ENCODE results near the gene PRSS27. TPM values are rescaled to one million over a fixed set of nuclear protein-coding genes. Genes with fewer than 3 reads are reported as not detected.

The PRSS27 gene
- polyA plus RNA-seq, 1 donor: 1.3 TPM

DNA sequence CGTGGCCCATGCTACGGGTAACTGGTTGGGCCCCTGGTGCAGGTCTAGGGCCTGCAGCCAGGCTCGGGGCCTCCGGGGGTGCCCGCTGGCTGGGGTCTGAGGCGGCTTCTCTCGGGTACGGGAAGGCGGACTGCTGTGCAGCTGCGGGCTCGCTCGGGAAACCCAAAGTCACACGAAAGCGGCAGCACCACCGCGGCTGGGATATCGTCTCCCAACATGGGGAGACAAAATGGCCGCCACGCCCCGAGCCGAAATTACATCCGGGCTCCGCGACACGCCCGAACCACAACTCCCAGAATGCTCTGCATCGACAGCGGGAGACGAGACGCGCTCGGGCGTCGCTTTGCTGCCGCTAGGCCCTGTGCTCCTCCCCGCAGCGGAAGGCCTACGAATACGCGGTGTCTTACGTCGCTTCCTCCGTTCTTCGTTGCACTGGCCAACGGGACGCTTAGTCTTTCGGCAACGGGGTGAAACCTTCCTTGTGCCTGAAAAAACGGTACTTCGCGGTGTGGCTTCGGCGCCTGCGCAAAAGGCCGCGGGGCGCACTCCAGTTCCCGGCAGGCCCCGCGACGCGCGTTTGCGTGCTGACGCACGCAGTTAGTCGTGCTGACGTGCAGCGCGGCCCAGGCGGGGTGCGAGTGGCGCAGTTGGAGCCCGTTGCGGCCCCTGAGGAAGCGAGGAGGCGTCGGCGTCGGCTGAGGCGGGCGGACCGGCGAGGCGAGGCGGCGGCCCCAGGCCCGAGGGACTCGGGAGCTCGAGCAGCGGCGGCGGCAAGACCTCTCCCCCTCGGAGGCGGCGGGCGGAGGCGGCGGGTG, 32.2 kb upstream of the PRSS27 start, which contains the start of gene SRRM2:
TSS of gene SRRM2 (plus strand) at position 604 of the 815 bp plus-strand sequence. CDS start 3,727 bp downstream, outside the sequence.
- peak; percentile 96 to 99 for DNase-seq
- no CpG with 5 or more reads among the region's 99 CpGs for WGBS (ENCODE audit: insufficient coverage, low lambda C conversion rate)
- peaks cover 10% of the 10 kb centered on the region for H3K36me3 ChIP-seq (ENCODE audit: control insufficient read depth, insufficient read depth, low read length)
- H3K27me3 ChIP-seq (ENCODE audit: control insufficient read depth, insufficient read depth, low read length): no peaks in the 10 kb centered on the region
- H3K4me1 ChIP-seq (ENCODE audit: control insufficient read depth, insufficient read depth, low read length): peaks cover 18% of the 10 kb centered on the region
- H3K9me3 ChIP-seq (ENCODE audit: control insufficient read depth, low read depth, low read length): peaks cover 12% of the 10 kb centered on the region
- H3K4me3 ChIP-seq (ENCODE audit: low read length): peak within 1 kb of the TSS; percentile 74
- H3K27ac ChIP-seq (ENCODE audit: low read length): peak within 1 kb of the TSS; percentile 89

- WGBS (ENCODE audit: insufficient coverage, low lambda C conversion rate): no CpG with 5 or more reads among the region's 23 CpGs
- peaks cover 18% of the 10 kb centered on the region for H3K4me1 ChIP-seq (ENCODE audit: control insufficient read depth, insufficient read depth, low read length)
- H3K36me3 ChIP-seq (ENCODE audit: control insufficient read depth, insufficient read depth, low read length): peaks cover 4% of the 10 kb centered on the region
- H3K27me3 ChIP-seq (ENCODE audit: control insufficient read depth, insufficient read depth, low read length): no peaks in the 10 kb centered on the region
- DNase-seq: no peak
- H3K9me3 ChIP-seq (ENCODE audit: control insufficient read depth, low read depth, low read length): peaks cover 12% of the 10 kb centered on the region
- H3K4me3 ChIP-seq (ENCODE audit: low read length): peak overlapping the region; percentile 74
- peak overlapping the region; percentile 89 for H3K27ac ChIP-seq (ENCODE audit: low read length)
Observed at GRCh38 chr16:2751577-2752034, 31.6 kb upstream of the PRSS27 start.

- Histone ChIP-seq H3K36me3 (ENCODE audit: control insufficient read depth, insufficient read depth, low read length) (no peaks in the 10 kb centered on the region), H3K27ac (ENCODE audit: low read length) (no peak overlapping the region), H3K4me1 (ENCODE audit: control insufficient read depth, insufficient read depth, low read length) (peaks cover 14% of the 10 kb centered on the region), H3K27me3 (ENCODE audit: control insufficient read depth, insufficient read depth, low read length) (no peaks in the 10 kb centered on the region), H3K4me3 (ENCODE audit: low read length) (no peak overlapping the region), H3K9me3 (ENCODE audit: control insufficient read depth, low read depth, low read length) (peaks cover 12% of the 10 kb centered on the region)
- no peak for DNase-seq
- WGBS (ENCODE audit: insufficient coverage, low lambda C conversion rate): no CpG with 5 or more reads among the region's 6 CpGs
Observed at GRCh38 chr16:2749936-2750335, 29.9 kb upstream of the PRSS27 start.

GRCh38 chr16:2749476-2749875, 29.5 kb upstream of the PRSS27 start:
- Histone ChIP-seq H3K4me3 (ENCODE audit: low read length) (no peak overlapping the region), H3K4me1 (ENCODE audit: control insufficient read depth, insufficient read depth, low read length) (peaks cover 10% of the 10 kb centered on the region), H3K27ac (ENCODE audit: low read length) (no peak overlapping the region), H3K36me3 (ENCODE audit: control insufficient read depth, insufficient read depth, low read length) (no peaks in the 10 kb centered on the region), H3K9me3 (ENCODE audit: control insufficient read depth, low read depth, low read length) (peaks cover 12% of the 10 kb centered on the region), H3K27me3 (ENCODE audit: control insufficient read depth, insufficient read depth, low read length) (no peaks in the 10 kb centered on the region)
- WGBS (ENCODE audit: insufficient coverage, low lambda C conversion rate): no CpG with 5 or more reads among the region's 5 CpGs
- no peak for DNase-seq

DNA sequence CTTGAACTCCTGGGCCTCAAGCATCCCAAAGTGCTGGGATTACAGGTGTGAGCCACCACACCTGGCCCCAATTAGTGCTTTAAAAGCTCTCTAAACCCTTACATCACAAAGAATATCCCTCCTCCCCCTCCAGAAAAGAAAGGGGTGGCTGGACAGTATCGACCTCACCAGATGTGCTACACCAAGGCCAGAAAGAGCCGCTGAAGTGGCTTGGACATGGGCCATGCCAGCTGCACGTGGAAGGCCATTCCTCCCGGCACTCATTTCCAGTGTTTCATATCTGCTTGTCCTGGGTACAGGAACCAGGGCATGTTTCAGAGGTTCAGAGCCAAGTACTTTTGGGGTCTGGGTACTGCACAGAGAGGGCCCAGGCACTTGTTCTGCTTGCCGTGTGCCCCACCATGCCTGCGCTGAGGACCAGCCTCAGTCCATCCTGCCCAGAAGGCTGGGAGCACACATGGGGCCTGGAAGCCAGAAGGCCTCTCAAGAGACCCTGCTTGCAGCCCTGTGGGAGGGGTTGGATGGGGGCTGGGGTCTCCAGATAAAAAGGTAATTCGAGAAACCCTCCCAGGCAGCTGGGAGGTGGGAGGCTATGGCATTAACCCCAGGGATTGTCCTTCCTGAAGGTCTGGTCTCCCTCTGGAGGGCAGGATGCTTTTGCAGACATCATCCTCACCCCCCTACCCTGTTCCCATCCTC, 28.9 kb upstream of the PRSS27 start:
- Histone ChIP-seq H3K9me3 (ENCODE audit: control insufficient read depth, low read depth, low read length) (peaks cover 12% of the 10 kb centered on the region), H3K27ac (ENCODE audit: low read length) (no peak overlapping the region), H3K27me3 (ENCODE audit: control insufficient read depth, insufficient read depth, low read length) (no peaks in the 10 kb centered on the region), H3K36me3 (ENCODE audit: control insufficient read depth, insufficient read depth, low read length) (no peaks in the 10 kb centered on the region), H3K4me1 (ENCODE audit: control insufficient read depth, insufficient read depth, low read length) (peaks cover 8% of the 10 kb centered on the region), H3K4me3 (ENCODE audit: low read length) (no peak overlapping the region)
- no peak for DNase-seq
- WGBS (ENCODE audit: insufficient coverage, low lambda C conversion rate): no CpG with 5 or more reads among the region's 7 CpGs

DNA sequence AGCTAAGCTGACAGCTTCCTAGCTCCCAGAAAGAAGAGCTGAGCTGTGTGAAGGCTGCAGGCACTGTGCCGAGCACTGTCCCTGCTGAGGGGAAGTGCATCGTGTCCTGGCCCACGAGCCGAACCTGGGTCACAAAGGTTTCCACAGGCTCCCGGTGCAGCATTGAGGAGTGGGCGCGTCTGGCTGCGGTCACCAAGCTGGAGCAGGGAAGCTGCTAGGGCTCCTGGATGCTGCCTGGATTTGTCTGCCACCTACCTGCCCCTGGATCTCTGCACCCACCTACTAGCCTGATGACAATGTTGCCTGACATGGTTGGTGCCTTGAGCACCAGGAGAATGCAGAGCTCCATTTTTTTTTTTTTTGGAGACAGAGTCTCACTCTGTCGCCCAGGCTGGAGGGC, 25.9 kb upstream of the PRSS27 start:
- DNase-seq: no peak
- H3K4me1 ChIP-seq (ENCODE audit: control insufficient read depth, insufficient read depth, low read length): no peaks in the 10 kb centered on the region
- H3K9me3 ChIP-seq (ENCODE audit: control insufficient read depth, low read depth, low read length): peaks cover under 1% of the 10 kb centered on the region
- H3K27ac ChIP-seq (ENCODE audit: low read length): no peak overlapping the region
- WGBS (ENCODE audit: insufficient coverage, low lambda C conversion rate): no CpG with 5 or more reads among the region's 9 CpGs
- no peaks in the 10 kb centered on the region for H3K36me3 ChIP-seq (ENCODE audit: control insufficient read depth, insufficient read depth, low read length)
- no peak overlapping the region for H3K4me3 ChIP-seq (ENCODE audit: low read length)
- no peaks in the 10 kb centered on the region for H3K27me3 ChIP-seq (ENCODE audit: control insufficient read depth, insufficient read depth, low read length)

- no peaks in the 10 kb centered on the region for H3K9me3 ChIP-seq (ENCODE audit: control insufficient read depth, low read depth, low read length)
- no peaks in the 10 kb centered on the region for H3K27me3 ChIP-seq (ENCODE audit: control insufficient read depth, insufficient read depth, low read length)
- H3K36me3 ChIP-seq (ENCODE audit: control insufficient read depth, insufficient read depth, low read length): no peaks in the 10 kb centered on the region
- DNase-seq: no peak
- no peak overlapping the region for H3K27ac ChIP-seq (ENCODE audit: low read length)
- no peaks in the 10 kb centered on the region for H3K4me1 ChIP-seq (ENCODE audit: control insufficient read depth, insufficient read depth, low read length)
- H3K4me3 ChIP-seq (ENCODE audit: low read length): no peak overlapping the region
- no CpG with 5 or more reads among the region's 15 CpGs for WGBS (ENCODE audit: insufficient coverage, low lambda C conversion rate)
Observed at GRCh38 chr16:2745116-2745890, 25.3 kb upstream of the PRSS27 start.

DNA sequence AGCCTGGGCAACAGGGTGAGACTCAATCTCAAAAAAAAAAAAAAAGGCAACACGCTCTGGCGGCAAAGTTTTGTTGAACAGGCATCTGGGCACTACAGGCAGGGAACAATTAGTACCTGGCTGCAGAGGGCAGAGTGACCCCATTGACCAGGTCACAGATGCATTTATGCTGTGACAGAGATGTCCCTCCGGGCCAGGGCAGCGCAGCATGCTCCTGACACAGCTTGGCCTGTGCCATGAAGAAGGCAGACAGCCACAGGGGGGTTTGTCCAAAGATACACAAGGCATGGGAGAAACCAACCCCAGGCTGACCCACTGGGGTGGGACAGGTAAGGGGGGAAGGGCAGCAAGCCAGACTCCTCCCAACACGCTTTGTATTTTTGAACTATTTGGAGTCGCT, 24.7 kb upstream of the PRSS27 start:
- DNase-seq: no peak
- WGBS (ENCODE audit: insufficient coverage, low lambda C conversion rate): no CpG with 5 or more reads among the region's 6 CpGs
- H3K4me3 ChIP-seq (ENCODE audit: low read length): no peak overlapping the region
- no peaks in the 10 kb centered on the region for H3K27me3 ChIP-seq (ENCODE audit: control insufficient read depth, insufficient read depth, low read length)
- H3K4me1 ChIP-seq (ENCODE audit: control insufficient read depth, insufficient read depth, low read length): no peaks in the 10 kb centered on the region
- H3K9me3 ChIP-seq (ENCODE audit: control insufficient read depth, low read depth, low read length): no peaks in the 10 kb centered on the region
- no peaks in the 10 kb centered on the region for H3K36me3 ChIP-seq (ENCODE audit: control insufficient read depth, insufficient read depth, low read length)
- no peak overlapping the region for H3K27ac ChIP-seq (ENCODE audit: low read length)

DNA sequence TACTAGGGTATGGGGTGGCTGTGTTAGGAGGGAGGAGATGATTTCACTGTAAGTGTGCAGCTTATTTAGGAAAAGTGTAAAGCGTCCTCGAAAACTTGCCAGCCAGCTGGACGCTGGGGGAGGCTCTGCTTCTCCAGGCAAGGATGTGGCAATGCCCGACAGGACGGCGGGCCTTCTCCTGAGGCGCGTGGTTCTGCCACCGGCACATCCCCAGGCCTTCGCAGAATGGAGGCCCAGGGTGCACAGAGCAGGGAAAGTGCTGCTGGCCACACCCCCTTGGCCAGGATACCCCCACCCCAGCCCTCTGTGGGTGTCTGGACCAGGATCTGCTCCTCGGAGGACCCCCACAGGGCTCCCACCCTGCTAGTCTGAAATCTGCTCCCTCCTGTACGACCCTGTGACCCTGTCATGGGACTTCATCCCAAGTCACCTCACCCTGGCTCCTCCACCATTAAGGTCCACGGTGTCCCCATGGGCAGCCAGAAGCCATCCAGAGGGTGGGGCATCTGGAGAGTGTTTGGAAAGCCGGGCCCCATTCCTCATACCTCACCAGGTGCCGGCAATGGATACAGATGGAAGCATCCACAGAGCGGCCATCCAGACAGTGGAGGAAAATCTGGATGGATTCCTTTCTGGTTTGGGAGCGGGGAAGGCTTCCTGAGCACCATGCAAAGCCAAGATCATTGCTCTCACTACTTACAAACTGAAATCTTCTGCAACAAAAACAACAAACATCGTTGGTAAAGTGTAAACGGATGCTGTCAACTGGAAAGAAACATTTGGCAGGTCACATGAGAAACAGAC, 23.2 kb upstream of the PRSS27 start:
- Histone ChIP-seq H3K4me1 (ENCODE audit: control insufficient read depth, insufficient read depth, low read length) (peaks cover 12% of the 10 kb centered on the region), H3K27me3 (ENCODE audit: control insufficient read depth, insufficient read depth, low read length) (no peaks in the 10 kb centered on the region), H3K9me3 (ENCODE audit: control insufficient read depth, low read depth, low read length) (no peaks in the 10 kb centered on the region), H3K36me3 (ENCODE audit: control insufficient read depth, insufficient read depth, low read length) (no peaks in the 10 kb centered on the region), H3K27ac (ENCODE audit: low read length) (no peak overlapping the region), H3K4me3 (ENCODE audit: low read length) (no peak overlapping the region)
- no peak for DNase-seq
- no CpG with 5 or more reads among the region's 19 CpGs for WGBS (ENCODE audit: insufficient coverage, low lambda C conversion rate)
